GM12872 (cell line): ENCODE results near the gene CBLIF.

ENCODE experiments used
- TF ChIP-seq, protein P1 (sequence below): IDR thresholded peaks from 3 replicates; pipeline ENCODE4 v1.5.1; 2011; ENCODE audit warnings: low read depth, mild to moderate bottlenecking, low read length, moderate library complexity; ENCODE audit not compliant: insufficient read depth

Gene CBLIF

DNA sequence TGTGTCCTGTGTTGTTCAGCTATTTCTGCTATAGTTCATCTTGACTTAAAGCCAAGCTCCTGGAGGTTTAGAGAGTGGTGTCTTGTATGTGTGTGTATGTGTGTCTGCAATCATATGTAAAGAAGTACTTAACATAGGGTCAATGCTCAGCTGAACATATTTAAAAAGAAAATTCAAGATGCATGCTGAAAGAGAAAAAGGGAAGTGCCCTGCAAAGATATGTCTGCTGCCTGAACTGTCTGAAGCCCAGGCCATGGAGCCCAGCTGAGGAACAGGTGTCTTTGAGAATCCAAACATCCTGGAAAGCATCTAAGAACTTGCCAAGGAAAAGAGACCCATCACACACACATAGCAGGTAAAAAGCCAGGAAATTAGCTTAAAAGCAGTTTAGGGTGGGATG lies 14.4 kb upstream of the CBLIF start:
- TF ChIP-seq, protein P1, sequence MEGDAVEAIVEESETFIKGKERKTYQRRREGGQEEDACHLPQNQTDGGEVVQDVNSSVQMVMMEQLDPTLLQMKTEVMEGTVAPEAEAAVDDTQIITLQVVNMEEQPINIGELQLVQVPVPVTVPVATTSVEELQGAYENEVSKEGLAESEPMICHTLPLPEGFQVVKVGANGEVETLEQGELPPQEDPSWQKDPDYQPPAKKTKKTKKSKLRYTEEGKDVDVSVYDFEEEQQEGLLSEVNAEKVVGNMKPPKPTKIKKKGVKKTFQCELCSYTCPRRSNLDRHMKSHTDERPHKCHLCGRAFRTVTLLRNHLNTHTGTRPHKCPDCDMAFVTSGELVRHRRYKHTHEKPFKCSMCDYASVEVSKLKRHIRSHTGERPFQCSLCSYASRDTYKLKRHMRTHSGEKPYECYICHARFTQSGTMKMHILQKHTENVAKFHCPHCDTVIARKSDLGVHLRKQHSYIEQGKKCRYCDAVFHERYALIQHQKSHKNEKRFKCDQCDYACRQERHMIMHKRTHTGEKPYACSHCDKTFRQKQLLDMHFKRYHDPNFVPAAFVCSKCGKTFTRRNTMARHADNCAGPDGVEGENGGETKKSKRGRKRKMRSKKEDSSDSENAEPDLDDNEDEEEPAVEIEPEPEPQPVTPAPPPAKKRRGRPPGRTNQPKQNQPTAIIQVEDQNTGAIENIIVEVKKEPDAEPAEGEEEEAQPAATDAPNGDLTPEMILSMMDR = no peak

DNA sequence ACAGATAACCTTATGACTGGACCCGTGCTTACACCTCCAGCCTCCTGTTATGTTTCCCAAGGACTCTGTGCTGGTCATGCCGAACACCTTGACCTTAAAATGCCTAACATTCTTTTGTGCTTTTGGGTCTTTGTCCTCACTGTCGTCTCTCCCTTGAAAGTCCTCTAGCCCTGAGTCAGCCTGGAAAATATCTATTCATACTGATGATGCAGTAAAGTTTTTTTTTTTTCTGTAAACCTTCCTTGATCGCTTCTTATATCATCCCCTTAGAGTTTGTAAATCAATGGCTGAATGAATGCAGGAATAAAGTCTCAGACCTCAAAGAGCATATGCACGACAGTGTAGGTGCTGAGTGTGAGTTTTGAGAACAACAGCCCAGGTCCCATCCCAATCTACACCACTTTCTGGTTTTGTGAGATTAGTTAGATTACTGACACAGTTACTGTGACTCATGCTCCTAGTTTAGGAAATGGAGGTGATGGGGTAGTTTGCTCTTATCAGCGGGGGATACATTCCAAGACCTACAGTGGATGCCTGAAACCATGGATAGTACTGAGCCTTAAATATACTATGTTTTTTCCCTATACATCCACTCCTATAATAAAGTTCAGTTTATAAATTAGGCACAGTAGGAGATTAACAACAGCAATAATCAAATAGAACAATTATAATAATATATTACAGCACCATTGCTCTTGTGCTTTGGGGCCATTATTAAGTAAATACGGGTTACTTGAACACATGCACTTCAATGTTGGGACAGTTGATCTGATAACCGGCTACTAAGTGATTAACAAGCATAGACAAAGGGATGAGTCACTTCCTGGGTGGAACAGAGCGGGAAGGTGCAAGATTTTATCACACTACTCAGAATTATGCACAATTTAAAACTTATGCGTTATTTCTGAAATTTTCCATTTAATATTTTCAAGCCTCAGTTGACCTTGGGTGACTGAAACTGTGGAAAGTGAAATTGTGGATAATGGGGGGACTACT lies 12.4 kb upstream of the CBLIF start:
- TF ChIP-seq, protein P1 = no peak

DNA sequence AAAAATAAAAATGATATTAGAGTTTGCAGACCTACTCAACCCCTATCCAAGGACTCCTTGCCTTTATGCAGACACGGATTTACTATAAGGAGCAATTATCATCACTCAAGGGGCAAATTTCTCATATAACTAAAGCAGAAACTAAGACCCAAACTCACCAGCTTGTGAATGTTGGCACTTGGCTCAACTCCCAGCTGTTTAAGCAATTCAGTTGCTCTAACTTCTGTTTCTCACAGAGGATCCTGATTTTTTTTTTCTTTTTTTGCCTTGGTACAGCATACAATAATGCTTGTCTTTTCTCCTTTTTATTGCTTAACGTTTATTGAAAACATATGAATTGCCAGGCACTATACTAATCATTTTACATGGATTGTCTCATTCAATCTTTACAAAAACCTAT lies 9.6 kb upstream of the CBLIF start:
- TF ChIP-seq, protein P1 = no peak

DNA sequence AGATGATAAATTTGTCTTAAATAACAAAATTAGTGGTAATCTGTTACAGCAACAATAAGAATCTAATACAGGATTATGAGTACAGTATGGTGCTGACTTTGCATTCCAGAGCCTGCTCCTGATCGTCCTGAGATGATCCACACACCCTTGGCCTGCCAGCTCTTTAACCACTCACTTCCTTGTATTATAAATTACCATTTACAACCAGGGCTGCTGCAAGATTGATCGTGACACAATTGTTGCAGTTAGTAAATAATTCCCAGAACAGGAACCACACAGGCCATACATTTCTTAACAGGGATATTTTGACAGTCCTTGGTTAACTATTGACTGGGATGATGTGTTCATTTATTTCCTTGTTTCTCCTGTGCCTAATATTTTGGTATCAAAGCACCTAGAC lies 3.8 kb upstream of the CBLIF start:
- TF ChIP-seq, protein P1 = no peak

DNA sequence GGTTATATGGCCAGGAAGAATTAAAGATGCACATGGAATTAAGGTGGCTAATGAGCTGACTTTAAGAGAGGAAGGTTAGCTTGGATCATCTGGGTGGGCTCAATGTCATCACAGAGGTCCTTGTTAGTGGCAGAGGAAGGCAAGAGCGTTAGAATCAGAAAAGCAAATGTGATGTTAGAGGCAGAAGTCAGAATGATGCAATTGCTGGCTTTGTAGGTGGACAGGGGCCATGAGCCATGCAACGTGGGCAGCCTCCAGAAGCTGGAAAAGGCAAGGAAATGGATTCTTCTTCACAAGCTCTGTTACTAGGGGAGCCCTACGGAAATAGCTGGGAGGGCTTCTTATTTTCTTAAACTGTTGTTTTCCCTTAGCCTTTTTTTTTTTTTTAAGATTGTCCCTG lies 2.3 kb upstream of the CBLIF start:
- TF ChIP-seq, protein P1 = no peak

DNA sequence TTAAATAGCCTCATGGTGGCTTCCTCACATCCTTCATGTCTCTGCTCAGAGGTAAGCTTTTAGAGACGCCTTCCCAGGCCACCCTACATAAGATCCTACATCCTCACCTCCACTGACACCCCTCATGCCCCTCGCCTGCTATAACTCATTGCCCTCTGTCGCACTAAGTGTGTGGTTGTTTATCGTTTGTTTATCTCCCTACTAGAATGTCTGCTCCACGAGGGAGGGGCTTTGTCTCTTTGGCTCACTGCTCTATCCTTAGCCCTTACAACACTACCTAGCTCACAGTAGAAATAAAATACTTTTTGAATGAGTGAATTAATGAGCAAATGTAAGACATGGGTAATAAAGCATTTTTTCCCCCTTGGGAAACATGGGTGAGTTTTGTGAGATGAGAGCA lies 1.3 kb upstream of the CBLIF start:
- TF ChIP-seq, protein P1 = no peak

DNA sequence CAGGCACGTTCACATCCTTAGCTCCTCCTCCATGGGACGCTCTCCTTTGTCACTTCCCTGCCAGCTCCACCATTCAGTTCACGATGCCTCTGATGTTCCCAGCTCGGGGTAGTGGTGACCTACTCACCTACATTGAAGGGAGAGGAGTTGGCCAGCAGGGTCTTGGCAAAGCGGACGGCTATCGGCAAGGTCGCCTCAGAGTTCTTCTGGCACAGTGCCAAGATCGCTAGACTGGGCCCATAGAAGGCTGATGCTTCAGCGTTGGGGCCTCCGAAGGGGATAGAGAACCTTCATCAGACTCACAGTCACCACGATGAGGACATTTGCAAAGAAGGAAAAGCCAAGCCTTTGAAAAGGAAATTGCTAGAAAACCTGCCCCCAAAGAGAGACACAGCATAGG lies 3.0 kb downstream of the CBLIF start:
- TF ChIP-seq, protein P1 = no peak
